ENCODE results near the gene UBL4B. TPM values are rescaled to one million over a fixed set of nuclear protein-coding genes. Genes with fewer than 3 reads are reported as not detected.

Gene UBL4B, protein sequence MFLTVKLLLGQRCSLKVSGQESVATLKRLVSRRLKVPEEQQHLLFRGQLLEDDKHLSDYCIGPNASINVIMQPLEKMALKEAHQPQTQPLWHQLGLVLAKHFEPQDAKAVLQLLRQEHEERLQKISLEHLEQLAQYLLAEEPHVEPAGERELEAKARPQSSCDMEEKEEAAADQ
- polyA plus RNA-seq: not detected

DNA sequence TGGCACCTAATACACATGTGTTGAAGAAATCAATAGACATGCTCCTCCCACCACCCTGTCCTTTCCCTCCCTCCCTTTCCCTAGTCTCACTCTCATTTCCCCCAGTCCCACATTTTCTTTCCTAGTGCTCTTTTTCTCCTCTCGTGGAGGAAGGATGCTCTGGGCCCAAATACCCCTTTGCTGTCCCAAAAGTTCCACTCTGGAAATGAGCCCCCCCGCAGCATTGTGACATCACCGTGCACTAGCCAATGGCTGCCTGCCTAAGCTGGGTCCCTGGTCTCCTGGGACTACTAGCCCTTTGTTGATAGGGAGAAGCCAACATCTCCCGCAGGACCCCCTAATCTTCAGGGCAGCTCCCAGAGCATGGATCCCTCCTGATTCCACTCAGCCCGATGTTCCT is at the start of gene UBL4B:
Gene UBL4B, plus strand, starts transcription at position 301 of the 400 bp plus-strand sequence. Its CDS starts 92 bp downstream, at position 393.
- 84 to 89% methylated on average over 5 of the region's 5 CpGs for WGBS, 2 donors
- Histone ChIP-seq H3K27ac (ENCODE audit: low read depth in 2 of 2, low read length in 1 of 2) (no peak within 1 kb of the TSS), H3K4me1 (ENCODE audit: control insufficient read depth in 2 of 2, insufficient read depth in 2 of 2, low read length in 1 of 2) (no peaks in the 10 kb centered on the region), H3K36me3 (ENCODE audit: control insufficient read depth in 2 of 2, insufficient read depth in 2 of 2, low read length in 1 of 2) (no peaks in the 10 kb centered on the region), H3K4me3 (ENCODE audit: low read depth in 1 of 2, low read length in 2 of 2) (no peak within 1 kb of the TSS), H3K9me3 (ENCODE audit: control insufficient read depth in 2 of 2, insufficient read depth in 1 of 2, low read depth in 1 of 2, low read length in 1 of 2) (no peaks in the 10 kb centered on the region), H3K27me3 (ENCODE audit: control insufficient read depth in 1 of 2, insufficient read depth in 2 of 2, low read length in 2 of 2) (no peaks in the 10 kb centered on the region)

DNA sequence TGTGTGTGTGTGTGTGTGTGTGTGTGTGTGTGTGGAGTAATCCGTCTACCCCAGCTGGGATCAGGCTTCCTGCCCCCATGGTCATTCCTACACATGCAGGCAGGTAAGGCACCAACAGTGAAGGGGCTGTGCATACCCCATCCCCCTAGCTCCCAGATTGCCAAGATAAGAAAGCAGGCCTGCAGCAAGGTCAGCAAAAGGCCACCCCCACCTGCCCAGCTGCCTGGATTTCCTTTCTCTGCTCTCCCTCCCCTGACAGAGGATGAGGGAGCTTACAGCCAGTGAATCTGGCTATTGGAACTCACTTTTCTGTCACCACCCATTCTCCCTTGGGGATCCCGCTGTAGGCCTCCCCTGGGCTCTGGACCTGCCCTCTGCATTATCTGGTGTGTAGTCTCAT is 49.6 kb upstream of the UBL4B start:
- WGBS, 2 donors: 87 to 100% methylated on average over 2 of the region's 2 CpGs
- Histone ChIP-seq H3K9me3 (ENCODE audit: control insufficient read depth in 2 of 2, insufficient read depth in 1 of 2, low read depth in 1 of 2, low read length in 1 of 2) (peaks cover 0 to 3% of the 10 kb centered on the region in 2 donors), H3K36me3 (ENCODE audit: control insufficient read depth in 2 of 2, insufficient read depth in 2 of 2, low read length in 1 of 2) (peaks cover 3 to 11% of the 10 kb centered on the region in 2 donors), H3K4me1 (ENCODE audit: control insufficient read depth in 2 of 2, insufficient read depth in 2 of 2, low read length in 1 of 2) (no peaks in the 10 kb centered on the region), H3K27me3 (ENCODE audit: control insufficient read depth in 1 of 2, insufficient read depth in 2 of 2, low read length in 2 of 2) (peaks cover 4 to 5% of the 10 kb centered on the region in 2 donors), H3K27ac (ENCODE audit: low read depth in 2 of 2, low read length in 1 of 2) (no peak overlapping the region), H3K4me3 (ENCODE audit: low read depth in 1 of 2, low read length in 2 of 2) (no peak overlapping the region)

GRCh38 chr1:110063781-110064180 is 48.5 kb upstream of the UBL4B start:
- H3K9me3 ChIP-seq (ENCODE audit: control insufficient read depth in 2 of 2, insufficient read depth in 1 of 2, low read depth in 1 of 2, low read length in 1 of 2): peaks cover 5 to 11% of the 10 kb centered on the region in 2 donors
- H3K27ac ChIP-seq (ENCODE audit: low read depth in 2 of 2, low read length in 1 of 2): no peak overlapping the region
- H3K27me3 ChIP-seq (ENCODE audit: control insufficient read depth in 1 of 2, insufficient read depth in 2 of 2, low read length in 2 of 2): peaks cover 5 to 15% of the 10 kb centered on the region in 2 donors
- H3K4me1 ChIP-seq (ENCODE audit: control insufficient read depth in 2 of 2, insufficient read depth in 2 of 2, low read length in 1 of 2): peaks cover 4 to 5% of the 10 kb centered on the region in 2 donors
- H3K36me3 ChIP-seq (ENCODE audit: control insufficient read depth in 2 of 2, insufficient read depth in 2 of 2, low read length in 1 of 2): peaks cover 2 to 7% of the 10 kb centered on the region in 2 donors
- H3K4me3 ChIP-seq (ENCODE audit: low read depth in 1 of 2, low read length in 2 of 2): no peak overlapping the region
- WGBS, 2 donors: 57 to 83% methylated on average over 4 of the region's 4 CpGs

- Histone ChIP-seq H3K36me3 (ENCODE audit: control insufficient read depth in 2 of 2, insufficient read depth in 2 of 2, low read length in 1 of 2) (peaks cover 0 to 5% of the 10 kb centered on the region in 2 donors), H3K4me1 (ENCODE audit: control insufficient read depth in 2 of 2, insufficient read depth in 2 of 2, low read length in 1 of 2) (peaks cover 4 to 7% of the 10 kb centered on the region in 2 donors), H3K4me3 (ENCODE audit: low read depth in 1 of 2, low read length in 2 of 2) (no peak overlapping the region), H3K27me3 (ENCODE audit: control insufficient read depth in 1 of 2, insufficient read depth in 2 of 2, low read length in 2 of 2) (peaks cover 5 to 24% of the 10 kb centered on the region in 2 donors), H3K9me3 (ENCODE audit: control insufficient read depth in 2 of 2, insufficient read depth in 1 of 2, low read depth in 1 of 2, low read length in 1 of 2) (peaks cover 7 to 12% of the 10 kb centered on the region in 2 donors), H3K27ac (ENCODE audit: low read depth in 2 of 2, low read length in 1 of 2) (no peak overlapping the region)
- 88 to 89% methylated on average over 18 of the region's 18 CpGs for WGBS, 2 donors
Observed at GRCh38 chr1:110064576-110065337, 47.5 kb upstream of the UBL4B start.

DNA sequence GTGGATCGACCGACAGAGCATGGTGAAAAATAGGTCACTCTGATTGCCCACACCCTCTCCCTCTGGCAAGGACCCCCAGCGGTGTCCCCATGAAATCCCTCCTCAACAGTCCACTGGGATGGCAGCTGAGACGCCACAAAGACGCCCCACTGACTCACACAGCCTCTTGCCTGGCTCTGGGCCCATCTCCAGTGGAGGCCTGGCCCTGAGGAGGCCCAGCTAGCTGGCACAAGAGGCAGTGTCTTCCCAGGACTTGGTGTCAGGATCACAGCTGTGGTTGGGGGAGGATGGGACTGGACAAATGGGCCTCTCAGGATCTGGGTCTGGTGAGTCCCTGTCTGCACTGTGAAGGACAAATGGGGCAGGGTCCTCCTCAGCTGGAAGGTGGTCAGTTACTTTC is 46.4 kb upstream of the UBL4B start:
- WGBS, 2 donors: 88 to 91% methylated on average over 5 of the region's 5 CpGs
- peaks cover 5 to 34% of the 10 kb centered on the region in 2 donors for H3K27me3 ChIP-seq (ENCODE audit: control insufficient read depth in 1 of 2, insufficient read depth in 2 of 2, low read length in 2 of 2)

DNA sequence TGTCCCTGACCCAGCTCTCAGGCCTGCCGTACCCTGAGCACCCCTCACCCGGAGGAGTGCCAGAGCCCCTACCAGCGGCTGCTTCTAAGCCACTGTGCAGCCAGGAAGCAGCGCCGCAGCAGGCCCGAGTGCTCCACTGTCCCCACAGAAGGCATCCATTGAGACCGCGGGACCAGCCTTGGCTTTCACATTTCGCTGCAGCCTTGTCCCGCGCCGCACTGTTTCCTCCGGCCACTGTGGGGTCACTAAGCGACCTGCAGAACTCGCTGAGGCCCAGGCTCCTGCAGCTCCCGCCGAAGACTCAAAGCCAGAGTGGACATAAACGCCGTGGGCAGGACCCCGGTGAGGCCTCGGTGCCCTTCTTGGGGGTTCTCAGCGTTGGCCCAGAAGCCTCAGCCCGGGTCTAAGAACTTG is 44.8 kb upstream of the UBL4B start:
- Histone ChIP-seq H3K9me3 (ENCODE audit: control insufficient read depth in 2 of 2, insufficient read depth in 1 of 2, low read depth in 1 of 2, low read length in 1 of 2) (peaks cover 7 to 12% of the 10 kb centered on the region in 2 donors), H3K27ac (ENCODE audit: low read depth in 2 of 2, low read length in 1 of 2) (no peak overlapping the region), H3K36me3 (ENCODE audit: control insufficient read depth in 2 of 2, insufficient read depth in 2 of 2, low read length in 1 of 2) (no peaks in the 10 kb centered on the region), H3K27me3 (ENCODE audit: control insufficient read depth in 1 of 2, insufficient read depth in 2 of 2, low read length in 2 of 2) (peaks cover 7 to 40% of the 10 kb centered on the region in 2 donors), H3K4me1 (ENCODE audit: control insufficient read depth in 2 of 2, insufficient read depth in 2 of 2, low read length in 1 of 2) (peaks cover 7 to 9% of the 10 kb centered on the region in 2 donors), H3K4me3 (ENCODE audit: low read depth in 1 of 2, low read length in 2 of 2) (no peak overlapping the region)
- 63 to 68% methylated on average over 23 of the region's 23 CpGs for WGBS, 2 donors

More for the DNA sequence above, 46.4 kb upstream of the UBL4B start:
- Histone ChIP-seq H3K27ac (ENCODE audit: low read depth in 2 of 2, low read length in 1 of 2) (no peak overlapping the region), H3K4me1 (ENCODE audit: control insufficient read depth in 2 of 2, insufficient read depth in 2 of 2, low read length in 1 of 2) (peaks cover 7 to 9% of the 10 kb centered on the region in 2 donors), H3K36me3 (ENCODE audit: control insufficient read depth in 2 of 2, insufficient read depth in 2 of 2, low read length in 1 of 2) (peaks cover 0 to 2% of the 10 kb centered on the region in 2 donors), H3K4me3 (ENCODE audit: low read depth in 1 of 2, low read length in 2 of 2) (no peak overlapping the region), H3K9me3 (ENCODE audit: control insufficient read depth in 2 of 2, insufficient read depth in 1 of 2, low read depth in 1 of 2, low read length in 1 of 2) (peaks cover 7 to 12% of the 10 kb centered on the region in 2 donors)

GRCh38 chr1:110067893-110068645 is 44.2 kb upstream of the UBL4B start:
- H3K4me3 ChIP-seq (ENCODE audit: low read depth in 1 of 2, low read length in 2 of 2): no peak overlapping the region
- H3K9me3 ChIP-seq (ENCODE audit: control insufficient read depth in 2 of 2, insufficient read depth in 1 of 2, low read depth in 1 of 2, low read length in 1 of 2): peaks cover 7 to 12% of the 10 kb centered on the region in 2 donors
- 18% methylated on average over 64 to 68 of the region's 68 CpGs for WGBS, 2 donors
- H3K27me3 ChIP-seq (ENCODE audit: control insufficient read depth in 1 of 2, insufficient read depth in 2 of 2, low read length in 2 of 2): peaks cover 7 to 40% of the 10 kb centered on the region in 2 donors
- no peak overlapping the region for H3K27ac ChIP-seq (ENCODE audit: low read depth in 2 of 2, low read length in 1 of 2)
- peaks cover 7 to 9% of the 10 kb centered on the region in 2 donors for H3K4me1 ChIP-seq (ENCODE audit: control insufficient read depth in 2 of 2, insufficient read depth in 2 of 2, low read length in 1 of 2)
- no peaks in the 10 kb centered on the region for H3K36me3 ChIP-seq (ENCODE audit: control insufficient read depth in 2 of 2, insufficient read depth in 2 of 2, low read length in 1 of 2)

GRCh38 chr1:110068646-110069403 is 43.4 kb upstream of the UBL4B start:
- Histone ChIP-seq H3K27ac (ENCODE audit: low read depth in 2 of 2, low read length in 1 of 2) (no peak overlapping the region), H3K9me3 (ENCODE audit: control insufficient read depth in 2 of 2, insufficient read depth in 1 of 2, low read depth in 1 of 2, low read length in 1 of 2) (peaks cover 7 to 12% of the 10 kb centered on the region in 2 donors), H3K36me3 (ENCODE audit: control insufficient read depth in 2 of 2, insufficient read depth in 2 of 2, low read length in 1 of 2) (no peaks in the 10 kb centered on the region), H3K4me3 (ENCODE audit: low read depth in 1 of 2, low read length in 2 of 2) (peak overlapping the region in 1 of 2 donors; percentile 17), H3K4me1 (ENCODE audit: control insufficient read depth in 2 of 2, insufficient read depth in 2 of 2, low read length in 1 of 2) (peaks cover 7 to 9% of the 10 kb centered on the region in 2 donors), H3K27me3 (ENCODE audit: control insufficient read depth in 1 of 2, insufficient read depth in 2 of 2, low read length in 2 of 2) (peaks cover 7 to 40% of the 10 kb centered on the region in 2 donors)
- WGBS, 2 donors: 12% methylated on average over 68 of the region's 68 CpGs

Measured in esophagus (tissue), 2 donors.